Measurements from ENCODE around the gene DYNC1I2.

DYNC1I2 gene

DNA sequence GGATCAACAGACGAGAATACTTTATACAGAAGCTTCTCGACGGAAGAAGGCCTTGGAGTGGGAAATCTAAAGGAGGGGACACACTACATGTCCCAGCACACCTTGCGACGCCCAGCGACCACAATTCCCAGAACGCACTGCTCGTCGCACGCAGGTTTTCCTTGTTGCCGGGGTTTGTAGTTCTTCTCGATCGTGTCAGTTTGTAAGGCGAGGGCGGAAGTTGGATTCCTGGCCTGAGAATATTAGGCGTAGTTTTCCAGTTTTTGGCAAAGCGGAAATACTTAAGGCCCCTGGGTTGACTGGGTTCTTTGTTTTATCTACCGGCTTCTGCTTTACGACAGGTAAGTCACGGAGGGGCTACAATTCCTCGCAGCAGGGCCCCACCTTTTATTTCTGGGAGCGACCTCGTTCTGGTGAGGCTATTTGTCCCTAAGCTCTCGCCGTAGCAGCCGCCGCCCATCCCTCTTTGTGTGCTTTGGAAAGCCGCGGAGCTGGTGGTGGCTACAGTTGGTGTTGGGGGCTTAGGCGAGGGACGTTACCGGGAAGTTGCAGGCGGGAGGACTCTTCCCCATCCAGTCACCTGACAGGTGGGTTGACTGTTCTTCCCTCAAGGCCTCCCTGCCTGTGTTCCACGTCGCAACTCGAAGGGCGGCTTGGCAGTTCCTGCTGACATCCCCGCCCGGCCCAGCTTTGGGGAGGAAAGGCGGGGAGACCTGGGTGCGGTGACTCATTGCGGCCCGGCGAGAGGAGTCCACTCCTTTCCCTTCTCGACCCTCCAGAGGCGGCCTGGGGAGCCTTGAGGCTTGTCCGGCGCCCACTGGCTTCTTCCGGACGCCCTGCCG lies at the start of gene DYNC1I2:
TSS of gene DYNC1I2 (plus strand) at position 183 of the 842 bp plus-strand sequence. CDS start 2,687 bp downstream, outside the sequence.
- intact Hi-C loops (cut with DNase I): loop anchor here (5.0 to 10.0 kb wide), 3 partner anchors 90 to 253 kb away; partner anchors contain the start of genes DCAF17 and METTL8
- DNase-seq: peak; percentile 88 to 98 (median 94)

DNA sequence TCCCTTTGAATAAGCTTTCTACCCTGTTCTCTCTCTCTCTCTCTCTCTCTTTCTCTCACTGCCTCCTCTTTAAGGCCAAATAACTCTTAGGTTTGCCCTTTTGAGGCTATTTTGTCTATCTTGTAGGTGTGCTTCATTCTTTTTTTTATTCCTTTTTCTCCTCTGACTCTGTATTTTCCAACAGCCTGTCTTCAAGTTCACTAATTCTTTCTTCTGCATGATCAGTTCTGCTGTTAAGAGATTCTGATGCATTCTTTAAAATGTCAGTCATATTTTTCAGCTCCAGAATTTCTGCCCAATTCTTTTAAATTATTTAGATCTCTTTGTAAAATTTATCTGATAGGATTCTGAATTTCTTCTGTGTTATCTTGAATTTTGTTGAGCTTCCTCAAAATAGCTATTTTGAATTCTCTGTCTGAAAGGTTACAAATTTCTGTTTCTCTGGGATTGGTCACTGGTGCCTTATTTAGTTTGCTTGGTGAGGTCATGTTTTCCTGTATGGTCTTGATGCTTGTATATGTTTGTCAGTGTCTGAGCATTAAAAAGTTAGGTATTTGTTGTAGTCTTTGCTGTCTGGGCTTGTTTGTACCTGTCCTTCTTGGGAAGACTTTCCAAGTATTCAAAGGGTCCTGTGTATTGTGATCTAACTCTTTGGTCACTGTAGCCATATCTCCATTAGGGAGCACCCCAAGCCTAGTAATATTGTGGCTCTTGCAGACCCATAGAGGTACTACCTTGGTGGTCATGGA lies 35.4 kb upstream of the DYNC1I2 start:
- intact Hi-C loops (cut with DNase I): no loop called here
- no peak for DNase-seq

DNA sequence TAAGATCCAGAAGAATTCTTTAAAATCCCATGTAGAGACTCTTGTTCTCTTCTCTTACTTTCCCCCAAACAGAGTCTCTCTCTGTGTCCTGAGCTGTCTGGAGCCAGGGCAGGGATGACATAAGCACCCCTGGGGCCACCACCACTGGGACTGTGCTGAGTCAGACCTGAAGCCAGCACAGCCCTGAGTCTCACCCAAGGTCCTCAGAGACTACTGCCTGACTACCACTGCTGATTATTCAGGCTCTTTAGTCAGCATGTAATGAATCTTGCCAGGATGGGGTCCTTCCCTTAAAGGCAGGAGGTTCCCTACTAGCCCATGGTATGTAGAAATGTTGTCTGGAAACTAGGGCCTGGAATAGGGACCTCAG lies 34.9 kb upstream of the DYNC1I2 start:
- no peak for DNase-seq
- intact Hi-C loops (cut with DNase I): no loop called here

DNA sequence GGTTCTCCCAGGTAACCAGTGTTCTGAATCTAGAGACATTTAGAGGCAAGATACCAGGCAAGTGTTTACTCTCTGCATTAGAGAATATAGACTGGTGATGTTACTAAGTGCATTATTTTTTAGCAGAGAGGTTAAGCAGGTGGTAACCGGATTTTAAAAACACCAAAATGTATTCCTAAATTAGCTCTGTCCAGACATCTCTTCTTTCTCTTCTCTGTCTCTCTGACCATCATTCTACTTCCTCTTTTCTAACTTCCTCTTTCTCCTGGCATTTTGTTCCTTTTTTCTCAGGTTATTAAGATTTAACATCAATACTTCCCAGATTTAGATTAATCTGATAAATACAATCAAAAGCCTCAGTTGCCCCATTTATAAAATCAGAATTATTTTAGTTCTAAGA lies 31.7 kb upstream of the DYNC1I2 start:
- DNase-seq: no peak
- intact Hi-C loops (cut with DNase I): no loop called here

DNA sequence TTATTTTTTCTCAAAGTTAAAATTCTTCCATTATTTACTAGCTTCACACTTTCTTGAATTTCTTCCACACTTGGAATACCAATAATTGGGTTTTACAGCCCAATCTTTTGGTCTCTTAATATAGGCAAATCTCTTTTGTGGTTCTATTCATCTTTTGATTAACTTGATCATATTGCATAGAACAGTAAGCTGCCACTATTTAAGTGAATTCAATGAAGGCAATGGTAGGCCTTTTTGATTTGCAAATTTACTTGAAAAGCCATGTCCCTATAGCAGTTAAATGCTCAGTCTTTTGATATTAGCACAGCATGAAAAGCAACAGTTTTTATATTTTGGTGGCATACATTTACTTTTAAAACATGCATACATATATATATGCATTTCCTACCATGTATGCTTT lies 20.2 kb upstream of the DYNC1I2 start:
- intact Hi-C loops (cut with DNase I): no loop called here
- DNase-seq: no peak

DNA sequence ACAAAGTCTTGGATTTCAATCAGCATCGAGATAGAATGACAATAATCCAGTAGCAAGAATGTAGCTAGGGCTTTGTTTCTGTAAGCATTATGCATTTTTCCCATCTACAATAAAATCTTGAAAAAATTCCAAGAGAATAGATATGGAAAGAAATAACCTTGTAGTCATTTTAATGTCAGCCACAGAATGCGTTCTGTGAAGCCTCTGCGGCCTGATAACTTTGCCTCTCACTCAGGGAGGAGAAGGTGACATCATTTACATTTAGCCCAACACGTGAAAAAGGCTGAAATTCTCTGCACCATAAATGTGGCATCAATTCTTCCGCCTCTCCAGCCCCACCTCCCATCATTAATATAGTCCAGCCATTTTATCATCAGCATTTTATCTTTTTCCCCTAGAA lies 19.1 kb upstream of the DYNC1I2 start:
- intact Hi-C loops (cut with DNase I): no loop called here
- DNase-seq: no peak

DNA sequence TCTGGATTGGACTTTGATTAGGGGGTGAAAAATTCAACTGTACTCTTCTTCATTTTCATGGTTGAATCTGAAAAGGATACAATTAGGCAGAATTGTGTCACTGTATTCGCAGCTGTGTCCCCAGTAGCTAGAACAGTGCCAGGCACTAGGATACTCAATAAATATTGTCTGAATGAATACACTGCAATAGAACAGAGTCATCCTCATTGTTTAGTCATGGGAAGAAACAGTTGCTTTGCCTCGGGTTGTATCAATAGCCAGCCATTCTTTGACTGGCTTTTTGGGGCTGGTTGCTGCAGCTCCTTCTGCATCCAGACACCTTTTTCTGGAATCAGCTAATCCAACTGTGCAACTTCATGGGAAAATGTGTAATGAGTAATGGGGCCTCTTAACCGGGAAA lies 18.1 kb upstream of the DYNC1I2 start:
- intact Hi-C loops (cut with DNase I): no loop called here
- DNase-seq: peak in 31 of 42 donors; percentile 4 to 78 (median 41)

DNA sequence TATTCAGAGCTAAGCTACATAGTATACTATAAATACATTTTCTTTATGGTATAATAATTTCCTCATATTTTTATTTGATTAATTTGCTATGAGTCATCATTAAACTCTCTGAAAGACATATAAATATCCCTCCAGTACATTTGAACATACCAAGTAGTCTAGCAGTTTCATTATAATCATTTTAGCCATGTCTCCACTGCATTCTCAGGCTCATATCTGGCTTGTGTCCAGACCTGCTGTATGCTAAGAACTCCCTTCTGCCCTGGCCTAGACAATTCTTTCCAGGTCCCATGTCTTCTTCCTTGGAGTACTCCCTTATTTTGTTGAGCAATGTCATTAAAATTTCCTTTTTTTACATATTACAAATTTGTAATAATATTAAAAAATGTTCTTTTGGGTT lies 16.6 kb upstream of the DYNC1I2 start:
- intact Hi-C loops (cut with DNase I): no loop called here
- DNase-seq: no peak

DNA sequence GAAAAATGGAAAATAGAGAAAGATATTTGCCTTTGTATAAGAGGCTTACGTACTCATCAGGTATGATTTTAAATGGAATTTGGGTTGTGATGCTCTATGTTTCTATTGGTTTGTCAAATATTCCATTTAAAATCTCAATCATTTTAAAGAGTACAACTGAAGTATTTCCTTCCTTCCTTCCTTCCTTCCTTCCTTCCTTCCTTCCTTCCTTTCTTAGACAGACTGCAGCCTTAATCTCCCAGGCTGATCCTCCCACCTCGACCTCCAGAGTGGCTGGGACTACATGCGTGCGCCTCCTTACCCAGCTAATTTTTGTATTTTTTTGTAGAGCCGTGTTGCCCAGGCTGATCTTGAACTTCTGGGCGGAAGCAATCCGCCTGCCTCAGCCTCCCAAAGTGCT lies 15.4 kb upstream of the DYNC1I2 start:
- DNase-seq: no peak
- intact Hi-C loops (cut with DNase I): no loop called here

DNA sequence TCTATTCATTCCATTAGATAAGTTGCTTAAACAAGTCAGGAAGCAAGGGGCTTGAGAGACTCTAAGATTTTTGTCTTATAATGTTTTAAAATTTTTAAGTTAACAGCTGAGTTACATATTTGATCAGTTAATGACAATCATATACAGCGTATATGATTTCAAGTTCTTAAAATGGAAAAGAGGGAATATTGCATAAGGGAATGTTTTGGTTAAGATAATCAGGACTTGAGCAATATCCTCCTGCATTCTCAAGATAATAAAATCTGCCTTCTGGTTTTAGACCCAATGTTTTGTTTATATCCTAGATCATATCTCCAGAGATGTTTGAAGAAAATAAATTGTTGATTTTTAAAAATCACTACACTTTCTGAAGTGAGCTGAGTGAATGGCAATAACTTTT lies 13.4 kb upstream of the DYNC1I2 start:
- intact Hi-C loops (cut with DNase I): no loop called here
- no peak for DNase-seq

DNA sequence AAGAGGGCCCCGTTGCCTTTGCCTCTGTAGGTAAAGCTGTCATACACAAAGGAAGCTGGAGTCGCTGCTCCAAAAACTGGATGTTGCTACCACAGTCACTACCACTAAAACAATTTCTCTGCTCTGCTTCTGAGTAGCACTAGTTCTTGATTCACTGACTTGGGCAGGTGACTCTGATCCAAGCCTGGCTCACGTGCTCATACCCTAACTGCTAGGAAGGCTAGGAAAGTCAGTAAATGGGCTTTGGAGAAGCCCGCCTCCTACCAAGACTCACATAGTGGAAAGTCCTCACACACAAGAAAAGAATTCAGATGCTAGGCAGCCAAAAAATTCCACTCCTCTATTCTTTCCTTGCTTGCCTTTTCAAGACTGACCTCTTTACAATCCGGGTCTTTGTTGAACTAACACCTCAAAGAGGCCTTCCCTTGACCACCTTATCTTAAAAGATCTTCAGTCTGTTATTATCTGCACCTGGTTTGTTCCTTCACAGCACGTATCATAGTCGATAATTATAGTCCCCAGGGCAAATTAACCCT lies 11.4 kb upstream of the DYNC1I2 start:
- DNase-seq: no peak
- intact Hi-C loops (cut with DNase I): no loop called here

DNA sequence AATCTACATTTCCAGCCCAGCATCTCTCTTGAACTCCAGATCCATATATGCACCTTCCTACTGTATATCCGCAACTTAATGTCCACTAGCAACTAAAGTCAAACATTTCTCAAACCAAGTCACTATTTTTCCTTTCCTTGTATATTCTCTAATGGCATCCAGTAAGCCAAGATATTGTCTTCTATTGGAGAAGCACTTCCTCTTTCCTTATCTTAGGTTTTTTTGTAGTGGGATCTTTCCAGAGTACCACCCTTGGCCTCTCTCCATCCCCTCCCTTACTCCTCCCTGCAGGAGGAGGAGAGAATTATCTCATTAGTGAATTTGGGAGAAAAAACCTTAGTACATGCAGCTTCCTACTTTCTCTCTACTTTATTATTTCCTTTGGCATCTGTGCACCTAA lies 8.7 kb upstream of the DYNC1I2 start:
- intact Hi-C loops (cut with DNase I): no loop called here
- no peak for DNase-seq

DNA sequence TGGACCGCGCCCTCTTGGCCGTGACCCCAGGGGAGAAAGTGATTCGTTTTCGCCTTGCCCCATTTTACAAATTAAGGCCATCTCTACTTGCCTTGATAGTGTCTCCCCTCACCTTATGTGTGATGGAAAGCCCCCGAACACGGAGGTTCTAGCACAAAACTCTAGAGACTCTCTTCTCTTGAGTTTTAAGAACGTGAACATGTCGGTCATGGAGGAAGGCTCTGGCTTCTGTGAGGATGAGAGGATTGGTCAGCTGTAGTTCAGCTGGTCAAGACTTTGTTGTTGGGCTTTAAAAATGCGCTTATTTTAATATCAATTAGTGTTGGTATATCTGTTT lies 828 bp downstream of the DYNC1I2 start:
- intact Hi-C loops (cut with DNase I): loop anchor here (5.0 to 10.0 kb wide), 3 partner anchors 91 to 253 kb away; partner anchors contain the start of genes DCAF17 and METTL8
- no peak for DNase-seq

DNA sequence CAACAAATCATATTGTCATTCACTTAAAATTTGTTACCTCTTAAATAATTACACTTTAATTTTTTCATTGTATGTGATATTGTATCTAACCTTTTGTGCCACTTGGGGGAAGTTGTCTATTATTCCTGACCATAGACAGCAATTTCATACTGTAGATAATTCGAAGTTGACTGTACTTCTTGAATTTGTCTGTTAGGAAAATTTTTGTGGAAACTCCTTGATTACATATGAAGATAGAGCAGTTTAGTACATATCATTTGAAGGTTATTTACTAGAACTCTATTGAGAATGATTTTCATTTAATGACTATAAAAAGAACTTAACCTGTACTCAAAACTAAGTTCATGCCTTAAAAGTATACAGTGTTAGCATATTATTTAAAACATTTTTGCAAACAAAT lies 5.1 kb downstream of the DYNC1I2 start:
- DNase-seq: no peak
- intact Hi-C loops (cut with DNase I): no loop called here

DNA sequence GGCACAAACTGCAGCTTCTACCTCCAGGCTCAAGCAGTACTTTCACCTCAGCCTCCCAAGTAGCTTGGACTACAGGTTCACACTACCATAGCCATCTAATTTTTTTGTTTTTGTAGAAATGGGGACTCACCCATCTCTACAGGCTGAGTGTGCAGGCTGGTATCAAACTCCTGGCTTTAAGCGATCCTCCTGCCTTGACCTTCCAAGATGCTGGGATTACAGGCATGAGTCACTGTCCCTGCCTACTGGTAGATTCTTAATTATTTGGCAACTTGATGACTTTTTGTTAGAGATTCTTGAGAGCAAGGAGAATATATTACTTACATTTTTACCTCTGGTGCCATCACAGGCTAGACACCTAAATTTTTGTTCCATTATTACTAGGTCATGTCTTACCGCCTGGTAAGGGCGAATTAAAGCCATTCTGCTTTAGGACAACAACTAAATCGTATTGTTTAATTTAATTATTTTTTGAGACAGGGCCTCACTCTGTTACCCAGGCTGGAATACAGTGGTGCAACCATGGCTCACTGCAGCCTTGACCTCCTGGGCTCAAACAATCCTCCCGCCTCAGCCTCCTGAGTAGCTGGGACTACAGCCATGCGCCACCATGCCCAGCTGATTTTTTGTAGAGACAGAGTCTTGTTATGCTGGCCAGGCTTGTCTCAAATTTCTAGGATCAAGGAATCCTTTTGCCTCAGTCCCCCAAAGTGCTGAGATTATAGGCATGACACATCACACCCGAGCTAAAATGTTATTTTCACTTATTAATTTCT lies 15.7 kb downstream of the DYNC1I2 start:
- DNase-seq: no peak
- intact Hi-C loops (cut with DNase I): loop anchor here (10.0 kb wide), 1 partner anchor 402 kb away; the partner anchor contains the start of gene DLX2

DNA sequence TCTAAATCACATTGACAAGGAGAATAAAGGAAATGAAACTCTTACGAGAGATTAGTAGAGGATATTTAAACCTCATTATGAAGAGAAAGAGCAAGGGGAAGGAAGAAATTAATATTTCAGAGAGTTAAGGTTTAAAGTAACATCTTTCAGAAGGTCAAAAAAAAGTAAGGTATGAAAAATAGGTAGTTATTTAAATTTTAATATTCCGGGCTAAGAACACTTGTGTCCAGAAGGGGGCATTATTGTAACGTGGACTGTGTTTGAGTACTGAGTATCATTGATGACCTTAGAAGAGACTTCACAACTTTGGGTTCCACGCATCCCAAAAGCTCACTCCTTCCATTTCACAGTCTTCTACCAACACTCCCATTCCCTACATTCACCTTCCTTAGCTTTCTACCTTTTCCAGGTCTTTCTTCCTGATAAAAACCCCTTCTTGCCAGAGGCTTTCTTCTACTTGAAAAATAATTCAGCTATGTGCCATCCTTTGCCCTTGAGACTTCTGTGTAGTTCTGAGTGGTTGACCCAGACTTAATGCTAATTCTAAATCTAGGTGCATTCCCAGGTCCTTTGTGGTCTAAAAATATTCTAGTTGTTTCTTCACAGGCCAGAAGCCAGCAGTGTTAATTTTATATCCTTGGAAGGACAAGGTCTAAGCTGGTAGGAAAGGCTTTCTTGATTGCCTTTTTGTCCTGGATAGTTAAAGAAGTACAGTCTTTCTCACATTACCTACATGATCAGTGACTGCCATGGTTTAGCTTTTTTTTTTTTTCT lies 16.5 kb downstream of the DYNC1I2 start:
- intact Hi-C loops (cut with DNase I): loop anchor here (10.0 kb wide), 1 partner anchor 401 kb away; the partner anchor contains the start of gene DLX2

DNA sequence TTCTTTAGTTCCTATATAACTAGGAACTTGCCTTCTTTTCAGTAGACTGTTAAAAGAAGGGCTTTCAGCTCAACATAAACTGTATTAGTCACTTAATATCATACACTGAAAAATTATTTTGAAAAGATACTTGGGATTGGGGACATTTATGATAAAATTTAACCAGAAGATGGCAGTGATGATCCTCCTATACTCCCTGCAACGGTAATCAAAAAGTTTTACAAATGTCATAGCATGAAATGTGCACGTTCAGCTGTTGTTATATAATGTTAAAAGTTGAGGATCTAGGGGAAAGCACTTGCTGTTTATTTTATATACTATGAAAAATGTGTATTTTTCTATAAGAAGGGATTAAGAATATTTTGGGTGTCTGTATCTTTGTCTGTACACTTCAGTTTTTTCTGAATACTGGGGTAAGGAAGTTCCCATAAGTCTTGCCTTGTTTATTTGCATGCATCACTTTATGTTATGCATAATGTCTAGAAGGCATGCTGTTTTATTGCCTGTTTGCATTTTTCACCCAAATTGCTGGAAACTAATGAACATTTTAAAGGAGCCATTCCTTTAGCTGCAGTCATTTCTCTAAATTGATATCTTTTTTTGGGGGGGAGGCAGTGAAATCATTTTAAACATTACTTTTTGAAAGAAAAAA lies 19.0 kb downstream of the DYNC1I2 start:
- DNase-seq: no peak
- intact Hi-C loops (cut with DNase I): loop anchor here (10.0 kb wide), 1 partner anchor 399 kb away; the partner anchor contains the start of gene DLX2

More for the DNA sequence above, 16.5 kb downstream of the DYNC1I2 start:
- peak in 3 of 42 donors; percentile 12 to 35 (median 34) for DNase-seq

DNA sequence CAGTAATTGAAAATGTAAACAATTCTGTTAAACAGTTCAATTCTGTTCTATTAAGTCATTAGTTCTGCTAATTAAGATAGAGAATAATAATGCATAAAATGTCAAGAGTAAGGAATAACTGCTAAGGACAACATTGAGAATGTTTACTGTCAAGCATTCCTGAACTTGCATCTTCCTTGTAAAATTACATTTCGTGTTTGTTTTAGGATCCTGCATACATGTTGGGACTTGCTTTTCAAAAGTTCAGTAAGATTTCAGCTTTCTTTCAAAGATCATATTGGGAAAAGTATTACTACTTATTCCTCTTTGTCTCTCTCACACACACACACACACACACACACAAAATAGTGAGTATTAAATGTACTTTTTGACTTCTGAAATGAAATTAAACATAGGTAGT lies 20.5 kb downstream of the DYNC1I2 start:
- intact Hi-C loops (cut with DNase I): loop anchor here (10.0 kb wide), 1 partner anchor 397 kb away; the partner anchor contains the start of gene DLX2
- DNase-seq: no peak

Data from head of caudate nucleus (tissue), 42 donors.